Measurements from ENCODE around the gene GRM2. TPM values are rescaled to one million over a fixed set of nuclear protein-coding genes. Genes with fewer than 3 reads are reported as not detected.

GRM2 gene
- total RNA-seq, 1 experiment from 2014 or later, result 1.9 TPM

GRCh38 chr3:51715977-51716294, 9.1 kb downstream of the GRM2 start:
- Histone ChIP-seq H3K14ac (ENCODE audit: insufficient read depth, low read length) (no peak overlapping the region), H3K56ac (ENCODE audit: insufficient read length, low read depth, low read length) (no peak overlapping the region), H4K91ac (ENCODE audit: insufficient read length, low read depth, low read length) (no peak overlapping the region), H3T11ph (ENCODE audit: low read length) (no peak overlapping the region), H2AFZ (ENCODE audit: low read length) (no peak overlapping the region), H3K27ac (ENCODE audit: insufficient read length, low read depth, low read length) (no peak overlapping the region), H2AK5ac (ENCODE audit: insufficient read length, low read length) (no peak overlapping the region), H2BK5ac (ENCODE audit: insufficient read length, low read length) (no peak overlapping the region), H3K9ac (ENCODE audit: extremely low read depth, insufficient read length, low read length) (no peak overlapping the region), H4K8ac (replicated peaks; ENCODE audit: insufficient read length, low read depth, low read length) (no peak overlapping the region), H2BK15ac (ENCODE audit: low read depth, low read length) (no peak overlapping the region), H3K18ac (ENCODE audit: insufficient read length, low read depth, low read length) (no peak overlapping the region), H3K4me2 (ENCODE audit: insufficient read depth, insufficient read length, low read length) (no peak overlapping the region), H3K79me1 (ENCODE audit: insufficient read depth, low read depth, low read length, poor library complexity, severe bottlenecking) (no peaks in the 10 kb centered on the region), H3K27me3 (ENCODE audit: insufficient read depth, low read length) (no peaks in the 10 kb centered on the region), H3K23ac (ENCODE audit: insufficient read length, low read depth, low read length) (no peak overlapping the region), H2BK120ac (ENCODE audit: low read depth, low read length, poor library complexity, severe bottlenecking) (no peak overlapping the region), H3K9me3 (ENCODE audit: control insufficient read depth, low read depth, low read length) (no peaks in the 10 kb centered on the region), H3K23me2 (ENCODE audit: insufficient read length, low read depth, low read length, poor library complexity, severe bottlenecking) (no peaks in the 10 kb centered on the region), H3K4ac (ENCODE audit: low read depth, low read length) (no peak overlapping the region), H3K4me1 (ENCODE audit: insufficient read depth, low read length) (peaks cover 2% of the 10 kb centered on the region; the same call in 1 of the 2 replicates), H2BK12ac (ENCODE audit: insufficient read length, low read depth, low read length) (no peak overlapping the region), H4K5ac (ENCODE audit: insufficient read length, low read depth, low read length) (no peak overlapping the region), H3K79me2 (ENCODE audit: insufficient read depth, low read length) (no peaks in the 10 kb centered on the region), H4K20me1 (ENCODE audit: control insufficient read depth, insufficient read depth, insufficient read length) (no peaks in the 10 kb centered on the region), H2BK20ac (ENCODE audit: low read depth, low read length, poor library complexity, severe bottlenecking) (no peak overlapping the region)
- H3K36me3 Mint-ChIP-seq (ENCODE audit: insufficient read depth in 1 of 3, low read depth in 3 of 3), result peaks cover 0 to 10% (median 4%) of the 10 kb centered on the region in 3 experiments; a peak in 3 of 7 replicates
- peaks cover 4% of the 10 kb centered on the region for H3K27me3 Mint-ChIP-seq (ENCODE audit: low read depth)
- no peak for TF ChIP-seq CTCF (conservative IDR thresholded peaks at IDR 0.05)
- WGBS (ENCODE audit: extremely low coverage, insufficient read length, low lambda C conversion rate), result no CpG with 5 or more reads among the region's 8 CpGs
- no peaks in the 10 kb centered on the region for H3K9me3 Mint-ChIP-seq
- H3K4me3 Mint-ChIP-seq, result no peak overlapping the region
- peaks cover 16 to 25% of the 10 kb centered on the region in 2 experiments for H3K4me1 Mint-ChIP-seq
- DNase-seq, result no peak
- H3K27ac Mint-ChIP-seq, result no peak overlapping the region
